Mesothelial cell of epicardium (in vitro differentiated cells): Measurements from ENCODE around the gene CYP3A7. TPM values are rescaled to one million over a fixed set of nuclear protein-coding genes. Genes with fewer than 3 reads are reported as not detected.
"Not testable (repeated sequence)": the region's sequence is repeated elsewhere in the genome, so short reads cannot be mapped to it uniquely, and the experiment has no call there.

Experiments
- DNase-seq, 2 experiments: peaks; one replicate each; pipeline ENCODE4 v3.0.0; 2021; ENCODE audit warnings: low spot score in 2 of 2; ENCODE audit not compliant: unreplicated experiment in 2 of 2
- H3K27ac Mint-ChIP-seq: 2 replicates; pipeline ENCODE4 v1.8.0; 2021; ENCODE audit warnings: mixed read lengths
- H3K27me3 Mint-ChIP-seq: 2 replicates; pipeline ENCODE4 v1.8.0; 2021; ENCODE audit warnings: low read depth, mixed read lengths
- H3K36me3 Mint-ChIP-seq: 2 replicates; pipeline ENCODE4 v1.8.0; 2021; ENCODE audit warnings: mixed read lengths
- H3K4me1 Mint-ChIP-seq: 2 replicates; pipeline ENCODE4 v1.8.0; 2021; ENCODE audit warnings: mixed read lengths
- H3K4me3 Mint-ChIP-seq: 2 replicates; pipeline ENCODE4 v1.8.0; 2021; ENCODE audit warnings: mild to moderate bottlenecking, moderate library complexity, mixed read lengths
- H3K9me3 Mint-ChIP-seq: 2 replicates; pipeline ENCODE4 v1.8.0; 2021; ENCODE audit warnings: mixed read lengths
- CTCF ChIP-seq: fragments of 200-600 bp; sonication (generic); IDR thresholded peaks from one replicate; pipeline ENCODE4 v1.5.0; 2021; ENCODE audit warnings: antibody characterized with exemption; ENCODE audit not compliant: unreplicated experiment
- total RNA-seq: library from RNA; stranded (reverse); gene quantifications from 3 replicates; pipeline ENCODE4 v1.2.1, GENCODE V29; 2021

CYP3A7 gene
- total RNA-seq, 1 donor from 2014 or later = not detected

GRCh38 chr7:99742737-99743394 lies 7.9 kb upstream of the CYP3A7 start:
- DNase-seq = no peak
- Mint-ChIP-seq H3K27me3 (no peaks in the 10 kb centered on the region), H3K36me3 (no peaks in the 10 kb centered on the region), H3K9me3 (peaks cover 9% of the 10 kb centered on the region), H3K4me1 (peaks cover 15% of the 10 kb centered on the region), H3K4me3 (no peak overlapping the region), H3K27ac (no peak overlapping the region)
- no peak for TF ChIP-seq CTCF

- no peak for DNase-seq
- no peak for TF ChIP-seq CTCF
- no peaks in the 10 kb centered on the region for H3K36me3 Mint-ChIP-seq
- no peak overlapping the region for H3K27ac Mint-ChIP-seq
- peaks cover 9% of the 10 kb centered on the region for H3K9me3 Mint-ChIP-seq
- H3K4me3 Mint-ChIP-seq = no peak overlapping the region
- H3K27me3 Mint-ChIP-seq = no peaks in the 10 kb centered on the region
- peaks cover 27% of the 10 kb centered on the region for H3K4me1 Mint-ChIP-seq
Measured at GRCh38 chr7:99741441-99741795, 6.4 kb upstream of the CYP3A7 start.

GRCh38 chr7:99740573-99741440 lies 5.8 kb upstream of the CYP3A7 start:
- Mint-ChIP-seq H3K27me3 (no peaks in the 10 kb centered on the region), H3K4me1 (peaks cover 28% of the 10 kb centered on the region), H3K36me3 (no peaks in the 10 kb centered on the region), H3K4me3 (no peak overlapping the region), H3K27ac (no peak overlapping the region), H3K9me3 (peaks cover 8% of the 10 kb centered on the region)
- no peak for TF ChIP-seq CTCF
- no peak for DNase-seq

GRCh38 chr7:99739699-99740572 lies 4.9 kb upstream of the CYP3A7 start:
- Mint-ChIP-seq H3K9me3 (no peaks in the 10 kb centered on the region), H3K4me3 (no peak overlapping the region), H3K27me3 (no peaks in the 10 kb centered on the region), H3K27ac (no peak overlapping the region), H3K36me3 (no peaks in the 10 kb centered on the region), H3K4me1 (peaks cover 34% of the 10 kb centered on the region)
- no peak for DNase-seq
- TF ChIP-seq CTCF = no peak

GRCh38 chr7:99737726-99738125 lies 2.7 kb upstream of the CYP3A7 start:
- Mint-ChIP-seq H3K4me1 (peaks cover 36% of the 10 kb centered on the region), H3K4me3 (no peak overlapping the region), H3K9me3 (no peaks in the 10 kb centered on the region), H3K36me3 (no peaks in the 10 kb centered on the region), H3K27ac (peak overlapping the region; percentile 43), H3K27me3 (no peaks in the 10 kb centered on the region)
- no peak for DNase-seq
- no peak for TF ChIP-seq CTCF

- not testable (repeated sequence) for H3K9me3 Mint-ChIP-seq, H3K4me3 Mint-ChIP-seq, DNase-seq, H3K36me3 Mint-ChIP-seq, H3K27me3 Mint-ChIP-seq, H3K27ac Mint-ChIP-seq
- peaks cover 40% of the 10 kb centered on the region for H3K4me1 Mint-ChIP-seq
Measured at GRCh38 chr7:99736667-99737066, 1.7 kb upstream of the CYP3A7 start.
